ENCODE measurements around the gene MRI1. TPM values are rescaled to one million over a fixed set of nuclear protein-coding genes. Genes with fewer than 3 reads are reported as not detected.
"Not testable (repeated sequence)": the region's sequence is repeated elsewhere in the genome, so short reads cannot be mapped to it uniquely, and the experiment has no call there.

Gene MRI1
- total RNA-seq, 1 experiment from 2014 or later = 37.2 TPM

- not testable (repeated sequence) for DNase-seq, H3K9me3 ChIP-seq, H3K27me3 ChIP-seq, H3K4me3 ChIP-seq
- H3K36me3 ChIP-seq = peaks cover 45% of the 10 kb centered on the region
Observed at GRCh38 chr19:13779794-13780193, 15.5 kb downstream of the MRI1 start.

DNA sequence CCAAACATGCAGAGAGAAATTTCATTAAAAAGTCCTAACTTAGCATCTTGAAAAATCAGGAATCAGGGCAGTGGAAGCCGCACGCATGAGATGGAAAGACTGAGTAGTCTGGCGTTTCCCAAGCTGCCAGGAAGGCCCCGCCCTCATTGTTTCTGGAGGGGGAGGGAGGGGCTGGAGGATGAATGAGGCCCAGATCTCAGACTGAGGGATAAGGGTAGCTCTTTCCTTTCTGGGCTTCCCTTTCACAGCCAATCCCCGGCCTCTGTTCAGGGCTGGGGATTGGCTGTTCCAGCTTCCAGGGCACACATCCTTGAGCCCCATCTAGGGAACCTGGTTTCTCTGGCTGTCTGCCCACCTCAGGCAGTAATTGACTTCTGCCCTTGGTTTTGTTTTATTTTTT, 17.2 kb downstream of the MRI1 start:
- no peaks in the 10 kb centered on the region for H3K9me3 ChIP-seq
- peaks cover 33% of the 10 kb centered on the region for H3K36me3 ChIP-seq
- H3K4me3 ChIP-seq = no peak overlapping the region
- DNase-seq = peak; percentile 91
- H3K27me3 ChIP-seq = no peaks in the 10 kb centered on the region

- Histone ChIP-seq H3K4me3 (no peak overlapping the region), H3K9me3 (no peaks in the 10 kb centered on the region), H3K36me3 (peaks cover 24% of the 10 kb centered on the region), H3K27me3 (no peaks in the 10 kb centered on the region)
- DNase-seq = no peak
Observed at GRCh38 chr19:13782537-13782936, 18.2 kb downstream of the MRI1 start.

GRCh38 chr19:13783565-13784500, 19.5 kb downstream of the MRI1 start:
- Histone ChIP-seq H3K36me3 (peaks cover 11% of the 10 kb centered on the region), H3K4me3 (no peak overlapping the region), H3K27me3 (no peaks in the 10 kb centered on the region), H3K9me3 (no peaks in the 10 kb centered on the region)
- no peak for DNase-seq

DNA sequence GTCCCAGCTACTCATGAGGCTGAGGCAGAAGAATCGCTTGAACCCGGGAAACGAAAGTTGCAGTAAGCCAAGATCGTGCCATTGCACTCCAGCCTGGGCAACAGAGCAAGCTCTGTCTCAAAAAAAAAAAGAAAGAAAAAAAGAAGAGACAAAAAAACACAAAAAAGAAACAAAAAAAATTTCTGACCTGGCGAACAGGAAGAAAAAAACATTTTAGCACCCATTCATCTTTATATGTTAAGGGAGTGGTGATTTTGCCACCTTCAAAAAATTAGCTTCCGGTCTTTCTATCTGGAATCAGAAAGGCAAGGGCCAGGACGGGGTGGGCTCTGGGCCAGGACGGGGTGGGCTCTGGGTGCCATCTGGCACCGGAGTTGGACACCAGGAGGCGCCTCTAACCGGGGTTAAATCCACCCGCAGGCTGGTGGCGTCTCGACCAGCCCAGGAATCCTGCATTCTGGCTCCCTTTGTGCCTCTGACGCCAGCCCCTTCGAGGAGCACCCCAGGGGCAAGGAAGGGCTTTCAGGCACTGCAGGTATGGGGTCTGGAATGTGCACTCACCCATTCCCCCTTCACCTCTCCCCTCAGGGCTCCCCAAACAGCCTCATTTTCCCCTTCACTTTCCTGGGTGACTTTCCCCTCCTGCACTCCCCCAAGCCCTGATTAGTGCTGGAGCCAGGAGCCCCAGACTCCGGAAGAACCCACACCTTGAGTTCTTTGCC, 20.6 kb downstream of the MRI1 start:
- Histone ChIP-seq H3K27me3 (no peaks in the 10 kb centered on the region), H3K36me3 (peaks cover under 1% of the 10 kb centered on the region; the same call in 1 of the 2 replicates), H3K4me3 (no peak overlapping the region), H3K9me3 (no peaks in the 10 kb centered on the region)
- DNase-seq = peak; percentile 96

DNA sequence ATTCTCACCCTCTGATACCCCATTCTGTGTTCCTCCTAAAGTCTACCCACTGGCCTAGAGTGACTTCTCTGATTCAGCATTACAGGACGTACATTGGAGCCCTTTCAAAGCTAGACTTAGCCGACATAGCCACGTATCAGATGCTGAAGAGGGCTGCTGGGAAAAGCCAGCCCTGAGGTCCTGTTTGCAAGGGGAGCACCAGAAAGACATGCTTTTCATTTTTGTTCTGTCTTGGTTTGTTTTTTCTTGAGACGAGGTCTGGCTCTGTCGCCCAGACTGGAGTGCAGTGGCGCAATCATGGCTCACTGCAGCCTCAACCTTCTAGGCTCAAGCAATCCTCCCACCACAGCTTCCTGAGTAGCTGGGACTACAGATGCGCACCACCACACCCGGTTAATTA, 24.7 kb downstream of the MRI1 start:
- H3K27me3 ChIP-seq = no peaks in the 10 kb centered on the region
- no peak overlapping the region for H3K4me3 ChIP-seq
- H3K36me3 ChIP-seq = no peaks in the 10 kb centered on the region
- no peaks in the 10 kb centered on the region for H3K9me3 ChIP-seq
- DNase-seq = peak; percentile 58

DNA sequence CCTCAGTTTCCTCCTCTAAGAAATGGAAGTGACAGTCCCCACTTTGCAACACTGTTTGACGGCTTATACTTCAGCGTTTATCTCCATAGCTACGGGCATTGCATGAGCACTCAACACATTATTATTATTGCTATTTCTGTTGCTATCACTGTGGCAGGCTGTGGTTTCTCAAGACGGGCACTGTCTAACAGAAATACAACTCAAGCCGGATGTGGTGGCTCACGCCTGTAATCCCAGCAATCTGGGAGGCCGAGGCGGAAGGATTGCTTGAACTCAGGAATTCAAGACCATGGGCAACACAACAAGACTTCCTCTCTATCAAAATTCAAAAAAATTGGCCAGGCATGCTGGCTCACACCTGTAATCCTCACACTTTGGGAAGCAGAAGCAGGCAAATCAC, 26.0 kb downstream of the MRI1 start:
- Histone ChIP-seq H3K36me3 (no peaks in the 10 kb centered on the region), H3K27me3 (no peaks in the 10 kb centered on the region), H3K4me3 (no peak overlapping the region), H3K9me3 (no peaks in the 10 kb centered on the region)
- DNase-seq = no peak

GRCh38 chr19:13793317-13793716, 29.0 kb downstream of the MRI1 start:
- H3K4me3 ChIP-seq, H3K36me3 ChIP-seq, H3K27me3 ChIP-seq, H3K9me3 ChIP-seq, DNase-seq: not testable (repeated sequence)

- Histone ChIP-seq H3K36me3 (peaks cover 13% of the 10 kb centered on the region), H3K27me3 (no peaks in the 10 kb centered on the region), H3K9me3 (no peaks in the 10 kb centered on the region), H3K4me3 (peak overlapping the region; percentile 77)
- DNase-seq = peak; percentile 97
Observed at GRCh38 chr19:13794398-13794756, 30.1 kb downstream of the MRI1 start.

- H3K9me3 ChIP-seq = no peaks in the 10 kb centered on the region
- H3K27me3 ChIP-seq = no peaks in the 10 kb centered on the region
- H3K36me3 ChIP-seq = peaks cover 17% of the 10 kb centered on the region
- peak within 1 kb of the TSS; percentile 77 for H3K4me3 ChIP-seq
- DNase-seq = peak; percentile 100
Observed at GRCh38 chr19:13794757-13795589, 30.7 kb downstream of the MRI1 start, which contains the start of gene ZSWIM4. TSS of gene ZSWIM4 (plus strand) at chr19:13795443. CDS start at chr19:13795649, 206 bp downstream.

- peak; percentile 49 for DNase-seq
- Histone ChIP-seq H3K36me3 (peaks cover 22% of the 10 kb centered on the region), H3K4me3 (peak overlapping the region; percentile 77), H3K27me3 (no peaks in the 10 kb centered on the region), H3K9me3 (no peaks in the 10 kb centered on the region)
Observed at GRCh38 chr19:13795595-13796300, 31.4 kb downstream of the MRI1 start.

DNA sequence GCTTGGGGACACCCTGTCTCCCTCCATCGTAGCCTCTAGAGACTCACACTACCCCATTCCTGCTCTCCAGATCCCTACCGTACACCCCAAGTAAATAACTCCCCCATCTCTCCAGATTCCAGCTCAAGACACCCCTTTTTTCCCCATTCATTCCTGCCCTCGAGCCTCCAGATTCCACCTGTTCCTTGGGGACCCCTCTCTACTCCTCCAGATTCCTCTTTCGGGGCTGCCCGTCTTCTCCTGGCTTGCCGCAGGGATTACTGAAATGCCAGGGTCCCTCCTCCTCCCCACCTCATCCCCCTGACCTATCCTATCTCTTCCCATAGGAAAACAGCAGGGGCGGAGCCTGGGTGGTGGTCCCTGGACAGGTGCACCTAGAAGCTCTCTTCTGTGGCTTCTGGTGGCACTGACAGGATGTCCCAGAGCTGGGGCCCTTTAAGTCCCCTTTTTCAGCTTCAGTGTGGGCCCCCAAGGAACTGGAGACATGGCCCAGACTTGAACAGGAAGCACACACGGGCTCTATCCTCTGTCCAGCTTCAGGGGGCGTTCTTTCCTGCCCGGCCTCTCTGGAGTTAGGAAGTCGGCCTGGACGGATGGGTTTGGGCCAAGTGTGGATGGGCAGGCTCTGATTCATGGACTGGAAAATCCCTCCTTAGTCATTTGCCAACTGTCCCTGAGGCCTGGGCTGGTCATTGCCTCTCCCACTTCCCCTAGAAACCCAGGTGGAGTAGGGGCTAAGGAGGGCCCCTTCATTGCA, 32.2 kb downstream of the MRI1 start:
- peak overlapping the region; percentile 77 for H3K4me3 ChIP-seq
- H3K27me3 ChIP-seq = no peaks in the 10 kb centered on the region
- H3K9me3 ChIP-seq = no peaks in the 10 kb centered on the region
- peaks cover 29% of the 10 kb centered on the region for H3K36me3 ChIP-seq
- peak; percentile 99 for DNase-seq

GRCh38 chr19:13797058-13797440, 32.7 kb downstream of the MRI1 start:
- Histone ChIP-seq H3K36me3 (peaks cover 30% of the 10 kb centered on the region), H3K9me3 (no peaks in the 10 kb centered on the region), H3K27me3 (no peaks in the 10 kb centered on the region), H3K4me3 (peak overlapping the region; percentile 77)
- no peak for DNase-seq

DNA sequence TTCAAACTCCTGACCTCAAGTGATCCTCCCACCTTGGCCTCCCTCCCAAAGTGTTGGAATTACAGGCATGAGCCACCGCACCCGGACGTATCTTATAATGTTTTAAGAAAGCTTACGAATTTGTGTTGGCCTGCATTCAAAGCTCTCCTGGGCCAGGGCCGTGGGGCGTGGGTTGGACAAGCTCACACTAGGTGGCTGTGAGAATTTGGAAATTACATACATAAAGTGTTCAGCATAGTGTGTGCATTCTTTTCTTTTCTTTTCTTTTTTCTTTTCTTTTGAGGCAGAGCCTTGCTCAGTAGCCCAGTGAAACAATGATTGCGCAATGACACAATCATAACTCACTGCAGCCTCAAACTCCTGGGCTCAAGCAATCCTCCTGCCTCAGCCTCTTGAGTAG, 33.5 kb downstream of the MRI1 start:
- Histone ChIP-seq H3K9me3 (no peaks in the 10 kb centered on the region), H3K27me3 (no peaks in the 10 kb centered on the region), H3K4me3 (no peak overlapping the region), H3K36me3 (peaks cover 38% of the 10 kb centered on the region)
- peak; percentile 99 for DNase-seq

- DNase-seq = no peak
- Histone ChIP-seq H3K27me3 (no peaks in the 10 kb centered on the region), H3K36me3 (peaks cover 56% of the 10 kb centered on the region)
Observed at GRCh38 chr19:13799669-13800068, 35.3 kb downstream of the MRI1 start.

GRCh38 chr19:13803038-13803437, 38.7 kb downstream of the MRI1 start:
- no peak overlapping the region for H3K4me3 ChIP-seq
- no peak for DNase-seq
- H3K36me3 ChIP-seq = peaks cover 85% of the 10 kb centered on the region
- no peaks in the 10 kb centered on the region for H3K9me3 ChIP-seq
- no peaks in the 10 kb centered on the region for H3K27me3 ChIP-seq

More at GRCh38 chr19:13799669-13800068, 35.3 kb downstream of the MRI1 start:
- no peaks in the 10 kb centered on the region for H3K9me3 ChIP-seq
- no peak overlapping the region for H3K4me3 ChIP-seq
